ENCODE results near the gene HELZ2.

Gene HELZ2

DNA sequence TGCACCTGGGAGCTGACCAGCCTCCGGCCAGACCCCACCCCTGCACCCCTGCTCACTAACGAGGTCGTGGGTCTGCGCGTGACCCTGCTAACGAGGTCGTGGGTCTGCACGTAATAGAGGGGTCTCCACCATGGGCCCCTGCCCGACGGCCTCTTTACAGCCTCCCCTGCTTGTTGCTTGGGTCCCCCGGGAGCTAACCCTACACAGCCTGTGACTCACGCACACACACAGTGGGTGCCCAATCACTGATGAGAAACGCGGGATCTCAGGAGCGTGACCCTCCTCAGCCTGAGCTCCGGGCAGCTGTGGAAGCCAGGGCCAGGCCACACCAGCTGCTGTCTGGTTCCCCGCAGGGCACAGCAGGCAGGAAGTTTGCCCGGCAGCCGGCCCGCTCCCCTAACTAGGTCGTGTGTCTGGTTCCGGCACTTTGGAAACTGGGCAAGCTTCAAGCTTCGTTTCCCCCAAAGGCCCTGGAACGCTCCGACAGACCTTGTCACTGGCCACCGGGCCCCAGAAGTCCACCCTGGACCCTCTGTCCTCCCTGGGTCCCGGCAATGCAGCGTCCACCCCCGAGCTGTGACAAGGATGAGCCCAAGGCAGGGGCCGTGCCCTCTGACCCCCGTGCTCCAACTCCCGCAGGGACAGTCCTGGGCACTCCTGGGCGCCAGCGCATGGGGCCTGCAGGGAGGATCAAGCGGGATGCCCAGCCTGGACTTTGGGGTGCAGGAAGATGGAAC is 37.6 kb downstream of the HELZ2 start:
- DNase-seq, result no peak

DNA sequence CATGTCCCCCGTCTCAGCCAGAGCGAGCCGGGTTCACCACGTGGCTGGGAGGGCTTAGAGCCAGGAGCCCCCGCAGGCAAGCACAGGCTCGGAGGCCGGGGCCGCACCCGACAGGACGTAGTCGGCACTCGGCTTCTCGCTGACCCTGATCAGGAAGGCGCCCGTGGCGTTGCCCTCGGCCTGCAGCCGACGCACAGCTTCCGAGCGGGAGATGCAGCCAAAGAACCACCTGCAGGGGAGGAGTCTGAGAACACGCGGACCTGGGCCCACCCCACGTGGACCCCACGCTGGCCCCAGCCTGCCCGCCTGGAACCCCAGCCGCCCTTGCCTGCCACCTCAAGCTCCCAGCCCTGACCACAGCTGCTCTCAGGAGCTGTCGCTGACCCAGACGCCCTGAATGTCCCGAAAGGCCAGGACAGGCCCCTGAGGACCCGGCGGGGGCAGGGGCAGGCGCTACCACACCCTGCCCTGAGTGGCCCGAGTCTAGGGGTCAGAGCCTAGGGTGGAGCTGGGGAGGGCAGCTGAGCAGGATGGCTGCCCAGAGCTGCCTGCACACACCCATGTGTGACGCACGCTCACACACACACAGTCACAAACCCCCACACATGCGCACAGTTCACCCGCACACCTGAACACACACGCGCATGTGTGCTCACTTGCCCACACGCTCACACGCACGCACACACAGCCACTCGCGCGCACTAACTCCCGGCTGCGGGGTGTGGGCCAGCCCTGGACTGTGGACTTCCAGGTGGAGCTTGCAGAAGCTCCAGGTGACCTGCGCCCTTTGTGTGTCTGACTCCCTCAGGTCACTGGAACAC is 39.0 kb downstream of the HELZ2 start:
- no peak for DNase-seq

DNA sequence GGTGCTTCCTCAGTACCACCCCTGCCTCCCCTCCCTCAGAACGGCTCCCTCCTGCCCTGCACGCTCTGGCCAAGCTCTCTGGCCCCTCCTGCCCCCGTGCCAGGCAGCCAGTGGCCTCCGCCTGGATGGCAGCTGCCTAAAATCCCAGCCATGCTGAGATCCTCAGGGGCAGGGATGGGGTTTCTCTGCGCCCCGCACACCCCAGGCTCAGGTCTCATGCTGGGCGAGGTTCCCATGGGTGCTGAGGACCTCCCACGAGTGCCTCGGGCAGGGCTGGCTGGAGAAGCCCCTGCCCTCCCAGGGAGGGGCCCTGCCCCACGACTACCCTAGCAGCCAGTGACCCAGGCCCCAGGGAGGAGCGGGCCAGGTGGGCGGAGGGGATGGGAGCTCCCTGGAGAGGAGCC is 39.6 kb downstream of the HELZ2 start:
- DNase-seq, result no peak

DNA sequence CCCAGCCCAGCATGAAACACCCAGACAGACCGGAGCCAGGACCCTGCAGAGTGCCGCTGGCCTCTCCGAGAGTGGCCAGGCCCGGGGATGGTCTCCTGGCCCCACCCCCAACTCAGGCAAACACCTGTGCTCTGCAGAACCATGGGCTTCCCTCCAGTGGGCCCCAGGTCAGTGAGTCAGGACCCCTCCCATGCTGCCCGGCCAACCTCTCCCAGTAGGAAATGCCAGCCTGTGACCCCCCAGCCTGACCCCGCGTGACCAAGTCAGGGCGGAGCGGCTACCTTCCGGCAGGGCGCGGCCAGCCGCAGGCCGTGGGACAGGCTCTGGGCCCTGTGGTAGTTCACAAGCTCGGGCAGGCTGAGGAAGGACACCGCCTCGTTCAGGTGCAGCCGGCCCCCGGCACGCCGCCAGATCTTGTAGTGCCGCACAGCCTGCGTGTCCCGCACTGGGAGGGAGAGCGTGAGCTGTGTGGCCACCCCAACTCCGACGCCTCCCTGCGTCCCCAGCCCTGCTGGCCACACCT is 40.1 kb downstream of the HELZ2 start:
- no peak for DNase-seq

DNA sequence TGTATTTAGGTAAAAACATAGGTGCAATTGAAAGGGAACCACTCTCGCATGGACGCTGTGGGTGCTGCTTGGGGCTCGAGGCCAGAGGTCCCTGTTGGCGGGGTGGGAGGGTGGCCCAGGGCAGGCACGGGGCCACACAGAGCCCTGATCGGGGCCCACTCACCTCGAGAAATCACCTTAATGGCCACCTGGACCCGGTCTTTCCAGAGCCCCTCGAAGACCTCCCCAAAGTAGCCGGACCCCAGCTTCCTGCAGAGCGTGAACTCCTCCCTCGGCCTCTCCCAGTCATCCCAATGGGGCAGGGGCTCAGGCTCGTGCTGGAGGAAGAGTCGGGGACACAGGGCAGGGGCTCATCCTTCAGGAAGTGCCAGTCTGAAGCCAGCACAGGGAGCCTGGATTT is 40.7 kb downstream of the HELZ2 start:
- no peak for DNase-seq

DNA sequence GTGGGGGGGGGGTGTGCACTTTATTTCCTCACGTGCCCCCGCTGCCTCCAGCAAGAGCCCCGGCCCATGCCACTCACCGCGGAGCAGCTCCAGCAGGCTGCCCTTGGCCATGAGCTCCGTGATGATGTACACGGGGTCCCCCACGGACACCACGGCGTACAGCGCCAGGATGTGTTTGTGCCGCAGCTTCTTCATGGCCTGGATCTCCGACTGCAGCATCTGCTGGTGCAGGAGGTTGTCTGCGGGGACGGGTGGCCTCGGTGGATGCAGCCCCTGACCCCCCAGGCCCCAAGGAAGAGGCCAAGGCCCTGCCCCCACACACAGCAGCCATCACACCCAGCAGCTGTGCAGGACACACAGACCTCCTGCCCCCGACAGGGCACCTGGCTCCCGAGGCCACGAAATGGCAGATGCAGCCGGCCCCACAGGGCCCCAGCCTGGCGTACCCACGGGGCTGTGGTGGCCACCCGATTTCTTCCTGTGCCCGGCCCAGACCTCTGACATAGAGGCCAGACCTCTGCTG is 41.5 kb downstream of the HELZ2 start:
- no peak for DNase-seq

DNA sequence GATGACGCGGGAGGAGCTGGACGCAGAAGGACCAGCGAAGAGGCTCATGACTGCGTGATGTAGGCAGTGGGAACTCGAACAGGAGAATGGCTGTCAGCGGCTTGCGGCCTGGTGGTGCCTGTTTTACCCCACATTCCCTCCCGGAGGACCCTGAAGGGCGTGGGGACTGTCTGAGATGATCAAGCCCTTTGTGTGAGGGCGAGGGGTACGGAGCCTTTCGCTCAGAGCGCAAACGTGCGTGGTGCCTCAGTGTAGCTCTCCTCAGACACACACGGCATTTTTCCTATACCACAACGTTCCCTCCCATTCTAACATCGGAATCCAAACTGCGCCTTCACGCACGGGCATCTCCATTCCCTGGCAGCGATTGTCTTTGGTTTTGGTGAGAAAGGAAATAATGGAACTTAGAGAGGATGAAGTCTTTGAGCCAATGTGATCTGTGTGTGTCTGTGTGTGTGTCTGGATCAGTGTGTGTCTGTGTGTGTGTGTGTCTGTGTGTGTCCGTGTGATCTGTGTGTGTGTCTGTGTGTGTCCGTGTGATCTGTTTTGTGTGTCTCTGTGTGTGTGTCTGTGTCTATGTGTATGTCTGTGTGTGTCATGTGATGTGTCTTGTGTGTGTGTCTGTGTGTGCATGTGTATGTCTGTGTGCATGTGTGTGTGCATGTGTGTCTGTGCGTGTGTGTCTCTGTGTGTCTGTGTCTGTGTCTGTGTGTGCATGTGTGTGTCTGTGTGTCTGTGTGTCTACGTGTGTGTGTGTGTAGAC is 42.2 kb downstream of the HELZ2 start:
- no peak for DNase-seq

DNA sequence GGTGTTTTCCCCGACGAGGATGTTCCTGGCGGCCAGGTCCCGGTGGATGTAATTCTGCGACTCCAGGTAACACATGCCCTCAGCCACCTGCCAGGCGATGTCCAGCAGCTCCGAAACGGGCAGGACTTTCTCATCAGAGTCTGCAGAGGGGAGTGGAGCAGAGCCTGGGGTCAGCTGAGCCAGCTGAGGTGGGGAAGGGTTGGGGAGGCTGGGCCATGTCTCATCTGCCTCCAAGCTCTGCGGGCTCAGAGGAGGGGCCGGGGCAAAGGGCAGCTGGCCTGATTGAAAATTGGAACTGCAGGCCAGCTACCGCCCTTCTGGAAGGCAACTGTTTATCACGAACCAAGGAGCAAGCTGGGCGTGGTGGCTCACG is 43.3 kb downstream of the HELZ2 start:
- DNase-seq, result no peak

DNA sequence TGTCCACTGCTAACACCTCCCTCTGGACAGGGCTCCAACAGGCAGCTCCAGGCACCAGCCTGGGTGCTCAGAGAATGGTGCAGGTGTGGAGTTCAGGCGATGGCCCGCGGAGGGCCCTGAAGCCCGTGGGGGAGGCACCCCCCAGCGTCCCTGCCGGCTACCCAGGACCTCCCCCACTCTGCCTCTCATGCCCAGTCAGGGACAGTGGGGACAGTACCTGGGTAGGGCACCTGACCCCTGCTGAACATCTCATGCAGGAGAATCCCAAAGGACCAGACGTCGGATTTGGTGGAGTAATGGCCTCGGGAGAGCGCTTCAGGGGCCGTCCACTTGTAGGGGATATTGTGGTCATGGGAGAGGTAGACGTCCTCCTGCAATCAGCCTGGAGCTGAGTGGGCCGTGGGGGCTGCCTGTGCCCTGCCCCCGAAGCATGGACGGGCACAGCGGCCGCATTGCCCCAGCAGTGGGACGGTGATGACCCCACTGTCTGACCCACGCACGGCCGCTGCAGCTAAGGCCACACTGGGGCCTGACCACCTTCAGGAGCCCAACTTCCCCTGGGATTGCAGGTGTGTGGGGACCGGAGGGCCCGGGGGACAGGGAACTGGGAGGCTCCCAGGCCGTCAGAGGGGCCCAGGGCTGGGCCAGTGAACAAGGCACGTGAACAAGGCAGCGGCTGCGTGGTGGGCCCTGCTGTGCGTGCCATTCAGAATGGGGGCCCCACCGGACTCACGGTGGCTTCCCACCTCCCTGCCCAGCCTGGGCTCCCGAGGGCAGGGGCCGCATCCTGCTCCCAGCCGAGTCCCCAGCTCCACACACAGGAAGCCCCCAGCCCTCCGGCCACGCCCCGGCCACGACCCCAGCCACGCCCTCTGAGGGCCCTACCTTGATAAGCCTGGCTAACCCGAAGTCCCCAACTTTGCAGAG is 43.9 kb downstream of the HELZ2 start:
- no peak for DNase-seq

DNA sequence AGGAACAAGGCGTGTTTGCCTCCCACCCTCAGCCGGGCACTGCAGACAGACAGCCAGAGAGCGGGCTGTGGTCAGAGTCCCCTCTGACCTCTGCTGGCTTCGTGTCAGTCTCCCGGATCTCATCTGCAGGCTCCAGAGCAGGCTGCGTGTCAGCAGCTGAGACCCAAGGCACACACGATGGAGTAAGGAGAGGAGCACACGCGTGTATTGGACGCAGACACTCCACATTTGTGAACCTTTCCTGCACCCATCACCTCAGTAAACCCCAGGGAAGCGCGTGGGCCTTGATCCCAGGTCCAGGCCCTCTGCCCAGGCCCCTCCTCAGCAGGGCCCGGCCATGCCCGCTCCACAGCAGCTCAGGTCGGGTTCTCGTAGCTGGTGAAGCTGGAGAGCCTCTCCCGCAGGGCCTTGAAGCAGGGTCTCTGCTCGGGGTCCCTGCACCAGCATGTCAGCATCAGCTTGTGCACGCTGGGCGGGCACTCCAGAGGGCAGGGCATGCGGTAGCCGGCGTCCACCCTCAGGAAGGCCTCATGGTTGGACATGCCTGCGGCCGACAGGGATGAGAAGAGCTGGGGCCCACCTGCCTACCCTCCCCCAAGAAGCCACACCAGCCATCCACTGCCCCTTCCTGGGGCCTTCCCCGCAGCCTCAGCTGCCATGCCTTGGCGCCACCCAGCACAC is 44.7 kb downstream of the HELZ2 start:
- no peak for DNase-seq

DNA sequence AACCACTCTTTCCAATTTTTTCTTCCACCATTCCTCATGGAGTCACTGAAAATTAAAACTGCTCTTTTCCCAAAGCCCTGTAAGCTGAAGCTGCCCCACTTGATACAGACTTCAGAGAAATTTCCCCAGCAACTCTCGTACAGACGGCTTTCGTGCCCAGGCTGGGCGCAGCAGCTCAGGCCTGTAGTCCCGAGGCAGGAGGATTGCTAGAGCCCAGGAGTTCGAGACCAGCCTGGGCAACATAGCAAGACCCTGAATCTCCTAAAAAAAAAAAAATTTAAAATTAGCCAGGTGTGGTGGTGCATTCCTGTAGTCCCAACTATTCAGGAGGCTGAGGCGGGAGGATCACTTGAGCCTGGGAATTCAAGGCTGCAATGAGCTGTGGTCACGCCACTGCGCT is 46.9 kb downstream of the HELZ2 start:
- DNase-seq, result no peak

DNA sequence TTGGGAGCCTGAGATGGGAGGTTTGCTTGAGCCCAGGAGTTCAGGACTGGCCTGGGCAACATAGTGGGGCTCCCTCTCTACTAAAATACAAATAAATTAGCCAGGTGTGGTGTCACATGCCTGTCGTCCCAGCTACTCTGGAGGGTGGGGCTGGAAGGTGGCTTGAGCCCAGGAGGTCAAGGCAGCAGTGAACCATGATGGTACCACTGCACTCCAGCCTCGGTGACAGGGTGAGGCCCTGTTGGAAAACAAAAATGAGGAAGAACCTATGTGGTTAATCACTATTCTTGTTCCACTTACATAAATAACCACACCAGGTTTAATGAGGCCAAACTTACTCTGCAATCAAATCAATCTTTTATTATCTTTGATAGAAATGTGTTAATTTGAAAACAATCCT is 48.1 kb downstream of the HELZ2 start:
- no peak for DNase-seq

DNA sequence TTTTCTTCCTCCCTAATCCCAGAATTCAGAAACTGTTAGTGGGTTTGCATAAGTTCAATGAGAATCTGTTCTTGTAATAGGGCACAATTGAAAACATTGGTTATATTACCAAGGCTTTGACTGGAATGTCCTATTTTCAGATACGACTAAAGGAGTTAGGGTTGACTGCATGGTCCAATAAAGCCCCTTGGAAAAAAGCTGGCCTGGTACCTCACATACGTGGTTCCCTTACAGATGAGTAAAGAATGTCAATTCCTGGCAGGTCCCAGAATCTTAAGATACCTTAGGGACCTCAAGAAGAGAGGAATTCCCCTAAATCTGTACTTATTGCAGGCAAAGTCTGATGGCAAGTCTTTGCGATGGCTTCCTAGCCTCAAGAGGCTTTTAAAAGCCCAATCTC is 48.9 kb downstream of the HELZ2 start:
- DNase-seq, result no peak

Measured in activated CD4-positive, alpha-beta T cell treated with anti-CD3 and anti-CD28 coated beads, Interleukin-10, Interleukin-2, amounts not matched to agents 100 ng/mL and 50 ng/mL, durations not matched to agents 16 hours and 8 hours (primary cell).